ENCODE measurements around the gene CACNA1D.

- TF ChIP-seq CTCF (IDR thresholded peaks at IDR 0.05) (no peak), POLR2A (IDR thresholded peaks at IDR 0.05) (no peak), POLR2AphosphoS5 (IDR thresholded peaks at IDR 0.05) (no peak)
These were observed 99.2 kb downstream of the CACNA1D start for GRCh38 chr3:53593611-53594010.
